ENCODE results near the gene FBXL13.
A peak's percentile ranks its signal among the peaks of the same experiment; 100 is the strongest.
"Not testable (repeated sequence)": the region's sequence is repeated elsewhere in the genome, so short reads cannot be mapped to it uniquely, and the experiment has no call there.

Gene FBXL13

GRCh38 chr7:103074519-103075336 is at the start of gene FBXL13, which contains the start of gene ARMC10:
TSS of gene FBXL13 (minus strand) at chr7:103074796.
TSS of gene ARMC10 (plus strand) at chr7:103075140. CDS start at chr7:103075273, 133 bp downstream.
- DNase-seq: peak; percentile 98

DNA sequence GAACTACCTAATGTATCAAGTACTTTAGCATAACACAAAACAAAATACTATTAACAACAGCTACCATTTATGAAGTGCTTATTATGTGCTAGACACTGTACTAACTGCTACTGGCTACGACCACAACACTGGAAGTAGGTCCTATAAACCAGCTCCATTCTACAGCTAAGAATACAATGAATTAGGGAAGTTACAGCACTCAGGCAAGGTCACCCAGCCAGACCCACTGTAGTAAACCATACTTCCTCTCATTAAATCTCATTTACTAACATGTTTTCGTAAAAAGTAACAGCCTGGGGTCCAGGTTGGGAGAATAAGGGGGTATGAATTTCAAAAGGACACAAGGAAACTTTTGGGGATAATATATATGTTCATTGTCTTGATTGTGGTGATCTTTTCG is 48.9 kb upstream of the FBXL13 start:
- no peak for DNase-seq

DNA sequence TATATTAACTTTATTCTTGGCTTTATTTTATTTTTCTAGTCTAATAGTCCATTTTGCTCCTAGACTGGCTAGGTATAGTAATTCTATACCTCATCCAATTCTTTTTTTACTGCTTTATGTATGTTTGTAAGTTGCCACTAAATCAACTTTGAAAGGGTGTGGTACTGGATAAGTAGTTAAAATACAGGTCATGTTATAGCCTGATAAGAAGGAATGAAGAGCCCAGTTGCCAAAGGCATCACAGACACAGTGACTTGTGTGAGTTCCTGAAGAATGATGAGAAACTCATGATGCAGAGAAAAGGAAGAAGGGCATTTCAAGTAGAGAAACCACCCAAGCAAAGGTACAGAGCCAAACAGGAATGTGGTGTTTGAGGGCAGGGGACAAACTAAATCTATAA is 47.0 kb upstream of the FBXL13 start:
- DNase-seq: no peak

DNA sequence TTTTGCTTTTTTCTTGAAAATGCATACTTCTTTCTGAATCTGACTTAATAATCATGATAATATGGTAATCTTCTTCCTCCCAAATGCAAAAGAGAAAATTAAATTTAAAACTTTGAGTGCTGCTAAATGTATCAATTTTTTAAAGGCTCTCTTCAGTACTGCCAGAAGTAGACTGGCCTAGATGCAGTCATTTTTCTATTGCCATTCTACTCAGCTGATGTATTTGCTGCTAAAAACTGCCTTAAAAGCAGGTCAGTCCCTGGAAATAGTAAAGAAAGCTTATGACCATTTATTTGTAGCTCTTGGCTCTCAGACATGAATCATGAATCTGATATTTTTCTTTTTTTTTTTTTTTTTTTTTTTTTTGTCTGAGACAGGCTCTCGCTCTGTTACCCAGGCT is 45.8 kb upstream of the FBXL13 start:
- no peak for DNase-seq

GRCh38 chr7:103119791-103120291 is 45.2 kb upstream of the FBXL13 start:
- DNase-seq: no peak

- DNase-seq: no peak
Measured at GRCh38 chr7:103117465-103117864, 42.9 kb upstream of the FBXL13 start.

DNA sequence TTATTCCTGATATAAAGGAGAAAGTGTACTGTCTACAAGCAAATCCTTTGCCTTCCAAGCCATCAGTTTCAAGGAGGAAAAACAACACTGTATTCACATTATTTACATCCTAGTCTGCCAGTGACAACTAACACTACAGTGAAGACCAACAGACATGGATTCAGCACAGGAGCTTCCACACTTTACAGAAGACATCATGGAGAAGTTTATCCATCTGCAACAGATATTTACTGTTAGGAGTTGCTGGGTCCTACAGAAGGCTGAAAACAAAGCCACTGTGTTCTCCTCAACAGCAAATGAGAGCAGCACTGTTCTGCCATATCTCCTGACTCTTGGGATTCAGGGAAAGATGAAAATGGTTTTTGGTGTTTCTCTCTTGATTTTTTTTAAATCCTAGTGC is 42.4 kb upstream of the FBXL13 start:
- DNase-seq: no peak

DNA sequence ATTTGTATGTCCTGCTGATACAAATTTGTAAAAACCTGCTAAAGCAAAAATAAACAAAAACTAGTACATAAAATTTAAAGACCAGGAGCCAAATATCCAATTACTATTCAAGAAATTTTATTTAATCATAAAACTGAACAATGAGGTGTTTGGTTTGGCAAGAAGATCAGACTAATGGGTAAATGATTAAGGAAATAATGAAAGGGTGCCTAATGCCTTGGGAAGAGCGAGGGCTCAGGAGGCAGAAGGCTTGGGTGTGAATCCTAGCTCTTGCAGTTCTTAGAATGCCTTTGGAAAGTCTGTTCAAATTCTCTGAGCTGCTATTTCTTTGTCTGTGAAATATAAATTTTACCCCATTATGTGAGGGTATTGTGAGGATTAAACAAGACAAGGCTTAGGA is 41.9 kb upstream of the FBXL13 start:
- DNase-seq: no peak

- no peak for DNase-seq
Measured at GRCh38 chr7:103115771-103116170, 41.2 kb upstream of the FBXL13 start.

DNA sequence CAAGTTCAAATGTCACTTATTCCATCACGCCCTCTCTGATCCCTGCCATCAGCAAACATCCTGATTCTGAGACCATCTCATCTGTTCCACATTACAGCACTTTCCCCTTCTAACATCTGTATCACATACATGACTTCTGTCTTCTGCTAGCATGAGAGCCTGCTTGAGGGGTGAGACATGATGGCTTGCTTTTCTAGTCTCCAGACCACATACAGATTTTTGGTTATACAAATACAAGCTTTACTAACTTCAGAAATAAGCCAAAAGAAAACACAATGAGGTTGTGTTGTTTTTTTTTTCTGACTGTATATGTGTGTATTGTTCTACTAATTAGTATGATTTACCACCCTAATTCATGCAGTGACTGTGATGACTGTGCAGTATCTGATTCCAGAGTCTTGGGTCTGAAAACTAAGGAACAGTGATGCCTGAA is 40.0 kb upstream of the FBXL13 start:
- DNase-seq: no peak

DNA sequence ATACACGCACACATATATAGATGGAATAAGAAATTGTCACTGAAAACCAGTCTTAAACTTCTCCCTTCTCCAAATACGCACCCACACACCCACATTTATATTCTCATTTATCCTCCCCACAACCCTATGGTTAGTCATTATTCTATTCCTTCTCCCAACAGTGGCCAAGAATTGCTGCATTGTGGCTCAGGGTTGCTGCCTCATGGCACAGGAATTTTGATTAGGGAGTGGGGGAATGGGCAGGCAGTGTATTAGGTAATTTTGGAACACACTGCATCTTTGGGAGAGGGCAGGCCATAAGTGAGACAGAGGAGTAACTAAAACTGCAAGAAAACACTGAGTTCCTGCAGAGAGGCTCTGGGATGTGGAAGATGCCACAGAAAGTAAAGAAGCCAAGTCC is 38.6 kb upstream of the FBXL13 start:
- no peak for DNase-seq

DNA sequence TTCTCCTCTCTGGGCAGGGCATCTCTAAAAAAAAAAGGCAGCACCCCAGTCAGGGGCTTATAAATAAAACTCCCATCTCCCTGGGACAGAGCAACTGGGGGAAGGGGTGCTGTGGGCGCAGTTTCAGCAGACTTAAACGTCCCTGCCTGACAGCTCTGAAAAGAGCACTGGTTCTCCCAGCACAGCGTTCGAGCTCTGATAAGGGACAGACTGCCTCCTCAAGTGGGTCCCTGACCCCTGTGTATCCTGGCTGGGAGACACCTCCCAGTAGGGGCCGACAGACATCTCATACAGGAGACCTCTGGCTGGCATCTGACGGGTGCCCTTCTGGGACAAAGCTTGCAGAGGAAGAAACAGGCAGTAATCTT is 32.1 kb upstream of the FBXL13 start:
- not testable (repeated sequence) for DNase-seq

DNA sequence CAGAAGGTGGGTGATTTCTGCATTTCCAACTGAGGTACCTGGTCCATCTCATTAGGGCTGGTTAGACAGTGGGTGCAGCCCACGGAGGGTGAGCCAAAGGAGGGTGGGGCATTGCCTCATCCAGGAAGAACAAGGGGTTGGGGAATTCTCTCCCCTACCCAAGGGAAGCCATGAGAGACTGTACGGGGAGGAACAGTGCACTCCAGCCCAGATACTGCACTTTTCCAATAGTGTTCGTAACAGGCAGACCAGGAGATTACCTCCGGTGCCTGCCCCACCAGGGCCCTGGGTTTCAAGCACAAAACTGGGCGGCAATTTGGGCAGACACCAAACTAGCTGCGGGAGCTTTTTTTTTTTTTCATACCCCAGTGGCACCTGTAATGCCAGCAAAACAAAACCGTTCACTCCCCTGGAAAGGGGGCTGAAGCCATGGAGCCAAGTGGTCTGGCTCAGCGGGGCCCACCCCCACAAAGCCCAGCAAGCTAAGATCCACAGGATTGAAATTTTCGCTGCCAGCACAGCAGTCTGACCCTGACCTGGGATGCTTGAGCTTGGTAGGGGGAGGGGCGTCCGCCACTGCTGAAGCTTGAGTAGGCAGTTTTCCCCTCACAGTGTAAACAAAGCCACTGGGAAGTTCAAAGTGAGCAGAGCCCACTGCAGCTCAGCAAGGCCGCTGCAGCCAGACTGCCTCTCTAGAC is 31.6 kb upstream of the FBXL13 start:
- no peak for DNase-seq

DNA sequence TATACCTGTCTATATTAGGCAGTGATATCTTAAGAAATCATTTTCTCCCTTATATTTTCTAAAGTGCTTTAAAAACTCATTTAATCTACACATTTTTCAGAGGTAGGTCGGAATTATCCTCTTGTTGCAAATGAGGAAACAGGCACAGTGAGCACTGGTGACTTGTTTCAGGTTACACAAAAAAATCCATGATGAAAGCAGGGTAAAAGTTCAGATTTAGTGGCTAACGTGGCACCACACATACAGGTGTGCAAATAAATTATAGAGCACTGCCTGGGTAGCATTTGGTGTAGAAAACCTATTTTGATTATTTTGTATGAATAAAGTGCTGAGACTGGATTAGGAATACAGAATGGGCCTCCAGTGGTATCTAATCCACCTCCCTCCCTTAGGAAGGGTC is 26.9 kb upstream of the FBXL13 start:
- DNase-seq: no peak

DNA sequence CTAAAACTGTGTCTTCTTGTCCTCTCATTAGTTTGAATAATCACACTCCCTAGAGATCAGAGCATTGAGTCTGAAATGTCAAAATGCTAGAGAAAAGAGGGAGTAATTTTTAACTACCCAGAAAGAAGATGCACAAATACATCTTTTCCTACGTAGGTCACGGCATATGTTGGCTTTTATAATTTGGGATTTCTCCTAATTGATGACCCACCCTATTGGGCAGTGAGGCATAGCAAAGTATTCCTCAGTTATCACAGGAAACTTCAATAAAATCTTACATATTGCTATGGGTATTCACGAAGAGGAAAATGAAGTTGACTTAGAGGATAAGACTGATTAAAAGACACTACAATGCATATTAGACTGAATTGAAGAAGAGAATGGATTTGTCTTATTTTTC is 25.8 kb upstream of the FBXL13 start:
- DNase-seq: no peak

GRCh38 chr7:103097041-103097440 is 22.4 kb upstream of the FBXL13 start:
- DNase-seq: no peak

DNA sequence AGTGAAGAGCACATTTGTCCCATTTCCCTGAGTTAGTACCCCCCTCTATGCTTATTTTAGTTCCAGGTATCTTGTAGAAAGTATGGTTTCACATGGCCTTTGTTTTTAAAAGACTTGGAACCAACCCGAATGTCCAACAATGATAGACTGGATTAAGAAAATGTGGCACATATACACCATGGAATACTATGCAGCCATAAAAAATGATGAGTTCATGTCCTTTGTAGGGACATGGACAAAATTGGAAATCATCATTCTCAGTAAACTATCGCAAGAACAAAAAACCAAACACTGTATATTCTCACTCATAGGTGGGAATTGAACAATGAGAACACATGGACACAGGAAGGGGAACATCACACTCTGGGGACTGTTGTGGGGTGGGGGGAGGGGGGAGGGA is 21.0 kb upstream of the FBXL13 start:
- DNase-seq: not testable (repeated sequence)

DNA sequence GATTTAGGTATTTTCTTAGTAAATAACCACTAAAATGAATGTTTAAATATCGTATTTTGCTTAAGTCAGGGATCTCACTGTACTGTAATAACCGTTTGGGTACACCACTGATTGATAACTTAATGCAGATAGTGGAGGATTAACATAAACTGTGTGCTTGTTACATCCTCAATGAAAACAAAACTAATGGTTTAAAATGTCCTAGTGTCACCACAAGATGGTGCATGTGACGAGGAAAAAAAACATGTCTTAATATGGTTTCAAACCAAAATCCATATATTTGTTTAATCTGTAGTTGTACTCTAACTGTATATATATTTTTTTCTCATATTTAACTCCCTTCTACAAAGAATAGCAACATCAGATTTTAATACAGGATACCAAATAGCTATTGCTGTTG is 19.5 kb upstream of the FBXL13 start:
- peak; percentile 14 for DNase-seq

DNA sequence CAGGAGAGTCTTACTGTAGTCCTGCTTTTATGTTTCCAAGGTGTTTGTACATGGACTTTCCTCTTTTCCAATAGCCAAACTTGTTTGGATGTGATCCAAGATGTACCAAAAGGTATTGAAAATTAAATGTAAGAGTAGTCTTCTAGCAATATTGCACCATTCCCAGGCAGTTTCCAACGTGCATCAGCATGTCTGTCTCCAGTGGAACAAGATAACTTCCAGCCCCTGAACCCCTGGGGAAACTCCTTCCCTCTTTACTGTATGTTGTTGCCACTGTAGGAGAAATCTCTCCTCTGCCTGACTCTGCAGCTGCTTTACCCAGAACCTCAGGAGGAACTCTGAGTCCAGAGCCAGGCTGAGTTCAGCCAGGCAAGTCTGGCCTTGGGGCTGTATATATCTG is 18.8 kb upstream of the FBXL13 start:
- DNase-seq: no peak

DNA sequence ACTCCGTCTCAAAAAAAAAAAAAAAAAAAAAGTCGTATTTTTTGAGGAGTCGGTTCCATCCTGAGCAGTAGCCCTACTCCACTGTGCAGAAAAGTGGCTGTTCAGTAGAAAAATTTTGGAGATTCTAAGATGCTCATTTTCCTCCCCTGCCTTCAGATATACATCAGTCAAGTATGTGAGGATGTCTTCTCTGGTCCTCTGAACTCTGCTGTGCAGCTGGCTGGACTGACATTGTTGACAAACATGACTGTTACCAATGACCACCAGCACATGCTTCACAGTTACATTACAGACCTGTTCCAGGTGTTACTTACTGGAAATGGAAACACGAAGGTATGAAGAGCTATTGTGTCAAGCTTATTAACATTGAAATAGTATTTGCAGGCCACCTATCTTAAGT is 17.7 kb upstream of the FBXL13 start:
- not testable (repeated sequence) for DNase-seq

DNA sequence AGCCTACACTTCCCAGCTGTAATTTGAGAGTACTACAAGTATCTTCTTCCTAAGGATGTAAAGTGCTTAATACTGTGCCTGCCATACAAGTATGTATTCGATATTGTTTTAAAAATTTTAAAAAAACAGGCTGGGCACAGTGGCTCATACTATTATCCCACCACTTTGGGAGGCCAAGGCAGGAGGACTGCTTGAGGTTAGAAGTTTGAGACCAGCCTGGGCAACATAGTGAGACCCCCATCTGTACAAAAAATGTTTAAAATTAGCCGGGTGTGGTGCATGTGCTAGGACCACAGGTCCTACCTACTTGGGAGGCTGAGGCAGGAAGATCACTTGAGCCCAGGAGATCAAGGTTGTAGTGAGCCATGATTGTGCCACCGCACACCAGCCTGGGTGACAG is 8.6 kb upstream of the FBXL13 start:
- DNase-seq: no peak

- no peak for DNase-seq
Measured at GRCh38 chr7:103082497-103082896, 7.9 kb upstream of the FBXL13 start.

- no peak for DNase-seq
Measured at GRCh38 chr7:103080923-103081322, 6.3 kb upstream of the FBXL13 start.

- DNase-seq: no peak
Measured at GRCh38 chr7:103079836-103080235, 5.2 kb upstream of the FBXL13 start.

Data from DMS53 (cell line).